ENCODE data around the gene PTGFR. TPM values are rescaled to one million over a fixed set of nuclear protein-coding genes. Genes with fewer than 3 reads are reported as not detected.

PTGFR gene
- total RNA-seq, 1 donor from 2014 or later, result 0.36 TPM

DNA sequence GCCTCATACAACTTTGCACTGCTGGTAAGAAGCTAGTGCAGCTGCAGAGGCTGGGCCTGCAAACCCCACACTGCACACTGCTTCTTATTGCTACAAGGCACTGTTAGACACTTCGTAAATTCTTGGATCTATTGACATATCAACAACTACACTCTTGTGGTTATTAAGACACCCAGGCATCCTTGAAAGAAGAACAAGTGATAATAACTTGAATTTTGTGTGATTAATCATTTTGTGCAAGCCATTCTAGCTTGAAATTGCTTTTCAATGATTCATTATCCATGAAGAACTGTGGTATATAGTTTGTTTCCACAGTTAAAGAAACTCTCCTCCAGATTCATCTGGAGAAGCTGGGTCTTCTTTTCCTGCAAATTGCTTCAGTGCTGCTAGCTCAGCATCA is 95.8 kb downstream of the PTGFR start:
- no peak overlapping the region for H3K4me3 Mint-ChIP-seq
- no peak overlapping the region for H3K27ac Mint-ChIP-seq
- no peaks in the 10 kb centered on the region for H3K36me3 Mint-ChIP-seq
- no peaks in the 10 kb centered on the region for H3K9me3 Mint-ChIP-seq
- H3K4me1 Mint-ChIP-seq (ENCODE audit: unreplicated experiment), result no peaks in the 10 kb centered on the region
- H3K27me3 Mint-ChIP-seq, result peaks cover 4% of the 10 kb centered on the region
- TF ChIP-seq, protein P1, sequence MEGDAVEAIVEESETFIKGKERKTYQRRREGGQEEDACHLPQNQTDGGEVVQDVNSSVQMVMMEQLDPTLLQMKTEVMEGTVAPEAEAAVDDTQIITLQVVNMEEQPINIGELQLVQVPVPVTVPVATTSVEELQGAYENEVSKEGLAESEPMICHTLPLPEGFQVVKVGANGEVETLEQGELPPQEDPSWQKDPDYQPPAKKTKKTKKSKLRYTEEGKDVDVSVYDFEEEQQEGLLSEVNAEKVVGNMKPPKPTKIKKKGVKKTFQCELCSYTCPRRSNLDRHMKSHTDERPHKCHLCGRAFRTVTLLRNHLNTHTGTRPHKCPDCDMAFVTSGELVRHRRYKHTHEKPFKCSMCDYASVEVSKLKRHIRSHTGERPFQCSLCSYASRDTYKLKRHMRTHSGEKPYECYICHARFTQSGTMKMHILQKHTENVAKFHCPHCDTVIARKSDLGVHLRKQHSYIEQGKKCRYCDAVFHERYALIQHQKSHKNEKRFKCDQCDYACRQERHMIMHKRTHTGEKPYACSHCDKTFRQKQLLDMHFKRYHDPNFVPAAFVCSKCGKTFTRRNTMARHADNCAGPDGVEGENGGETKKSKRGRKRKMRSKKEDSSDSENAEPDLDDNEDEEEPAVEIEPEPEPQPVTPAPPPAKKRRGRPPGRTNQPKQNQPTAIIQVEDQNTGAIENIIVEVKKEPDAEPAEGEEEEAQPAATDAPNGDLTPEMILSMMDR (conservative IDR thresholded peaks at IDR 0.05), result no peak
- no peak for DNase-seq (ENCODE audit: extremely low spot score, unreplicated experiment)

- Mint-ChIP-seq H3K9me3 (no peaks in the 10 kb centered on the region), H3K4me1 (ENCODE audit: unreplicated experiment) (no peaks in the 10 kb centered on the region), H3K27me3 (peaks cover 4% of the 10 kb centered on the region), H3K4me3 (no peak overlapping the region), H3K36me3 (no peaks in the 10 kb centered on the region), H3K27ac (no peak overlapping the region)
- TF ChIP-seq, protein P1 (conservative IDR thresholded peaks at IDR 0.05), result no peak
- no peak for DNase-seq (ENCODE audit: extremely low spot score, unreplicated experiment)
These were observed 96.4 kb downstream of the PTGFR start for GRCh38 chr1:78587211-78587610.

Other genes starting within 250 kb of the PTGFR start
- 7.7 and 12.3 TPM in 2 replicates for gene IFI44L, start 129.5 kb downstream of the PTGFR start, total RNA-seq (ENCODE audit: low replicate concordance)
- 3.8 and 4.8 TPM in 2 replicates for gene IFI44, start 158.9 kb downstream of the PTGFR start, total RNA-seq (ENCODE audit: low replicate concordance)

All from type B pancreatic cell (in vitro differentiated cells).